Activated T-cell treated with anti-CD3 and anti-CD28 coated beads, Interleukin-2, amount 50 U/mL, for 4 hours (primary cell): ENCODE results near the gene YEATS2. TPM values are rescaled to one million over a fixed set of nuclear protein-coding genes. Genes with fewer than 3 reads are reported as not detected.
"Not testable (repeated sequence)": the region's sequence is repeated elsewhere in the genome, so short reads cannot be mapped to it uniquely, and the experiment has no call there.

ENCODE experiments used
- ATAC-seq, 2 donors: fragments of 200-7000 bp; cut with Tn5 transposase; one replicate each; pipeline ENCODE4 v1.10.0; 2021
- DNase-seq: peaks from one replicate; pipeline ENCODE4 v3.0.0-alpha.2; 2020
- H3K27me3 Mint-ChIP-seq: one replicate; pipeline ENCODE4 v1.8.0; 2021; ENCODE audit warnings: low read depth, mixed read lengths
- H3K36me3 Mint-ChIP-seq: one replicate; pipeline ENCODE4 v1.8.0; 2022; ENCODE audit warnings: mixed read lengths; ENCODE audit not compliant: insufficient read depth
- H3K4me1 Mint-ChIP-seq: one replicate; pipeline ENCODE4 v1.8.0; 2021; ENCODE audit warnings: low read depth, mixed read lengths
- H3K4me3 Mint-ChIP-seq: one replicate; pipeline ENCODE4 v1.8.0; 2021; ENCODE audit warnings: mild to moderate bottlenecking, moderate library complexity, mixed read lengths
- H3K9me3 Mint-ChIP-seq: one replicate; pipeline ENCODE4 v1.8.0; 2021; ENCODE audit warnings: mixed read lengths
- total RNA-seq, 3 donors: library from RNA; stranded (reverse); gene quantifications; one replicate each; pipeline ENCODE4 v1.2.1, GENCODE V29; 2021

The YEATS2 gene
- 10 to 100 TPM; 24.7 to 28.0 (median 27.2) TPM for total RNA-seq

- peak; percentile 63 for DNase-seq
- H3K36me3 Mint-ChIP-seq = peaks cover 5% of the 10 kb centered on the region
- H3K9me3 Mint-ChIP-seq = no peaks in the 10 kb centered on the region
- no peaks in the 10 kb centered on the region for H3K27me3 Mint-ChIP-seq
- H3K4me3 Mint-ChIP-seq = peak within 1 kb of the TSS; percentile 85
- peak; percentile 89 to 92 for ATAC-seq
- H3K4me1 Mint-ChIP-seq = peaks cover 37% of the 10 kb centered on the region
These were observed at the start of gene YEATS2 for GRCh38 chr3:183697610-183698317. Gene YEATS2, plus strand, starts transcription at chr3:183697797. Its CDS starts 17,366 bp downstream, at chr3:183715163.

DNA sequence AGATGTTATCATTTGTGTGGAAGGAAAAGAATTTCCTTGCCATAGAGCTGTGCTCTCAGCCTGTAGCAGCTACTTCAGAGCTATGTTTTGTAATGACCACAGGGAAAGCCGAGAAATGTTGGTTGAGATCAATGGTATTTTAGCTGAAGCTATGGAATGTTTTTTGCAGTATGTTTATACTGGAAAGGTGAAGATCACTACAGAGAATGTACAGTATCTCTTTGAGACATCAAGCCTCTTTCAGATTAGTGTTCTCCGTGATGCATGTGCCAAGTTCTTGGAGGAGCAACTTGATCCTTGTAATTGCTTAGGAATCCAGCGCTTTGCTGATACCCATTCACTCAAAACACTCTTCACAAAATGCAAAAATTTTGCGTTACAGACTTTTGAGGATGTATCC lies 47.0 kb upstream of the YEATS2 start:
- peaks cover 56% of the 10 kb centered on the region for H3K36me3 Mint-ChIP-seq
- DNase-seq = no peak

DNA sequence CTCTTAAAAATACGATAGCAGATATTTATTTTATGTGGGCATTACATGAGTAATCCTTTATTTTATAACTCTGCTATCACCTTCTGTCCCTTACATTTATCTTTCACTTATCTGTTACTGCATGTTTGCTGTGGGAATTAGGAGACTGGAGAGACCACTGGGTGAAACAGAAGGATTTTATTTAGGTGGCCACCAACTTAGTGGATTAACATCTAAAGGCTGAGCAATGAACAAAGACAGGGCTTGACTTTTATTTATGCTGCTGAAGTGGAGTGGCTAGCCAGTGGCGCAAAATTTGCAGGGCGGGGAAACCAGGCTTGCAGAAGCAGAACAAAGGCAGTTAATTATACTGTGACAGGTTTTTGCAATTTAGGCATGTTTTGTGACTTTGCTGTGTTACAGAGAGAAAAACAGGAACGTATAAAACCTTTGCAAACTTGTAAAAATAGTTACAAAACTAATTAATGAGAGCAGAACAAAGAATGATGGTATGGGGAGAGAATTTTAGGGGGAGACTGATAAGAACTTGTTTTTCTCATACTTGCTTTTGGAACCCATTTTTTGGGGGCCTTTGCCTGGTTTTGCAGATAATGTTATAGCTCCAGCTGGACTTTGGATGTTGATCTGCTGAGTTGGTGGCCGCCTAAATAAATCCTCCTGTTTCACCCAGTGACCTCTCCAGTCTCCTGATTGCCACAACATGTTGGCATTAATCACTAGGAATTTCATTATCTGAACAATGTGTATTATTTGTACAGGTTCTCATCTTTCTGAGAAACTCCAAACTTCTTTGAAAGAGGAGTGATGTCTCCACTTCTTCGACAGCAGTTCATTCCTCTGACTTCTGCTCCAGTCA lies 44.2 kb upstream of the YEATS2 start:
- Mint-ChIP-seq H3K27me3 (no peaks in the 10 kb centered on the region), H3K9me3 (peaks cover 32% of the 10 kb centered on the region), H3K4me1 (peaks cover 9% of the 10 kb centered on the region), H3K36me3 (peaks cover 56% of the 10 kb centered on the region), H3K4me3 (no peak overlapping the region)
- ATAC-seq = no peak
- no peak for DNase-seq

More for the DNA sequence above, 47.0 kb upstream of the YEATS2 start:
- no peak overlapping the region for H3K4me3 Mint-ChIP-seq
- no peak for ATAC-seq
- no peaks in the 10 kb centered on the region for H3K27me3 Mint-ChIP-seq
- no peaks in the 10 kb centered on the region for H3K4me1 Mint-ChIP-seq
- peaks cover 25% of the 10 kb centered on the region for H3K9me3 Mint-ChIP-seq

- Mint-ChIP-seq H3K27me3 (no peaks in the 10 kb centered on the region), H3K9me3 (peaks cover 32% of the 10 kb centered on the region), H3K4me3 (no peak overlapping the region), H3K4me1 (peaks cover 13% of the 10 kb centered on the region), H3K36me3 (peaks cover 58% of the 10 kb centered on the region)
- DNase-seq = no peak
- ATAC-seq = no peak
These were observed 42.9 kb upstream of the YEATS2 start for GRCh38 chr3:183654727-183655126.

- Mint-ChIP-seq H3K4me3 (no peak overlapping the region), H3K9me3 (no peaks in the 10 kb centered on the region), H3K4me1 (peaks cover 18% of the 10 kb centered on the region), H3K36me3 (peaks cover 33% of the 10 kb centered on the region), H3K27me3 (no peaks in the 10 kb centered on the region)
- ATAC-seq (no peak), DNase-seq (no peak)
These were observed 35.5 kb upstream of the YEATS2 start for GRCh38 chr3:183662099-183662498.

- ATAC-seq = no peak
- Mint-ChIP-seq H3K27me3 (no peaks in the 10 kb centered on the region), H3K4me3 (no peak overlapping the region), H3K4me1 (peaks cover 10% of the 10 kb centered on the region), H3K36me3 (peaks cover 29% of the 10 kb centered on the region), H3K9me3 (no peaks in the 10 kb centered on the region)
- no peak for DNase-seq
These were observed 32.6 kb upstream of the YEATS2 start for GRCh38 chr3:183664913-183665381.

DNA sequence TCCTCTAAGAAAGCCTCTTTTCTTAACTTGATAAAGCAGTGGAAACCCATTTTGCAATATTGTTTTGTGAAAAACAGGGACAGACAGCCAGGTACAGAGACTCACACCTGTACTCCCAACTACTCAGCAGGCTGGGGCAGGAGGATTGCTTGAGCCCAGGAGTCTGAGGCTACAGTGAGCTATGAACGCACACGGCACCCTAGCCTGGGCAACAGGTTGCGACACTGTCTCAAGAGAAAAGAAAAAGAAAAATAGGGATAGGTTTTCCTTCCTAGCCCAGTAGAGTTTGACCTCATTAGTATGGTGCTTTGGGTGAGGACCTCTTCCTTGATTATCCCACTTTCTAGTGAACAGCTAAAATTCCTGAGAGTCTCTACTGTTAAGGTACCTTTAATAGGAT lies 17.5 kb upstream of the YEATS2 start:
- Mint-ChIP-seq H3K36me3 (peaks cover 18% of the 10 kb centered on the region), H3K9me3 (no peaks in the 10 kb centered on the region), H3K4me1 (peaks cover 5% of the 10 kb centered on the region), H3K4me3 (no peak overlapping the region), H3K27me3 (no peaks in the 10 kb centered on the region)
- DNase-seq (no peak), ATAC-seq (no peak)

DNA sequence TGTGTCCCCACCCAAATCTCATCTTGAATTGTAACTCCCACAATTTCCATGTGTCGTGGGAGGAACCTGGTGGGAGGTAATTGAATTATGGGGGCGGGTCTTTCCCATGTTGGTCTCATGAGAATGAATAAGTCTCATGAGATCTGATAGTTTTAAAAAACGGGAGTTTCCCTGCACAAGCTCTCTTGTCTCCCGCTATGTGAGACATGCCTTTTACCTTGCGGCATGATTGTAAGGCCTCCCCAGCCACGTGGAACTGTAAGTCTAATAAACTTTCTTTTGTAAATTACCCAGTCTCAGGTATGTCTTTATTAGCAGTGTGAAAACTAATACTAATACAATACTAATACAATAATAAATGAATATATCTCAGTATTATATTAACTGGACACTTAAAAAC lies 9.9 kb upstream of the YEATS2 start:
- H3K9me3 Mint-ChIP-seq = no peaks in the 10 kb centered on the region
- no peaks in the 10 kb centered on the region for H3K4me1 Mint-ChIP-seq
- H3K27me3 Mint-ChIP-seq = no peaks in the 10 kb centered on the region
- no peak for ATAC-seq
- no peak for DNase-seq
- H3K36me3 Mint-ChIP-seq = peaks cover under 1% of the 10 kb centered on the region
- no peak overlapping the region for H3K4me3 Mint-ChIP-seq

- Mint-ChIP-seq H3K4me1 (no peaks in the 10 kb centered on the region), H3K27me3 (no peaks in the 10 kb centered on the region), H3K36me3 (no peaks in the 10 kb centered on the region), H3K4me3 (no peak overlapping the region), H3K9me3 (no peaks in the 10 kb centered on the region)
- no peak for ATAC-seq
- DNase-seq = no peak
These were observed 8.7 kb upstream of the YEATS2 start for GRCh38 chr3:183688874-183689273.

- H3K27me3 Mint-ChIP-seq, H3K4me1 Mint-ChIP-seq, H3K4me3 Mint-ChIP-seq, H3K9me3 Mint-ChIP-seq, DNase-seq, ATAC-seq, H3K36me3 Mint-ChIP-seq: not testable (repeated sequence)
These were observed 8.0 kb upstream of the YEATS2 start for GRCh38 chr3:183689621-183690020.

- no peak for ATAC-seq
- Mint-ChIP-seq H3K4me1 (no peaks in the 10 kb centered on the region), H3K36me3 (no peaks in the 10 kb centered on the region), H3K4me3 (no peak overlapping the region), H3K9me3 (no peaks in the 10 kb centered on the region), H3K27me3 (no peaks in the 10 kb centered on the region)
- no peak for DNase-seq
These were observed 7.1 kb upstream of the YEATS2 start for GRCh38 chr3:183690402-183690995.

- Mint-ChIP-seq H3K9me3 (no peaks in the 10 kb centered on the region), H3K4me3 (no peak overlapping the region), H3K36me3 (no peaks in the 10 kb centered on the region), H3K27me3 (no peaks in the 10 kb centered on the region), H3K4me1 (peaks cover 5% of the 10 kb centered on the region)
- no peak for ATAC-seq
- no peak for DNase-seq
These were observed 5.2 kb upstream of the YEATS2 start for GRCh38 chr3:183692436-183692835.

DNA sequence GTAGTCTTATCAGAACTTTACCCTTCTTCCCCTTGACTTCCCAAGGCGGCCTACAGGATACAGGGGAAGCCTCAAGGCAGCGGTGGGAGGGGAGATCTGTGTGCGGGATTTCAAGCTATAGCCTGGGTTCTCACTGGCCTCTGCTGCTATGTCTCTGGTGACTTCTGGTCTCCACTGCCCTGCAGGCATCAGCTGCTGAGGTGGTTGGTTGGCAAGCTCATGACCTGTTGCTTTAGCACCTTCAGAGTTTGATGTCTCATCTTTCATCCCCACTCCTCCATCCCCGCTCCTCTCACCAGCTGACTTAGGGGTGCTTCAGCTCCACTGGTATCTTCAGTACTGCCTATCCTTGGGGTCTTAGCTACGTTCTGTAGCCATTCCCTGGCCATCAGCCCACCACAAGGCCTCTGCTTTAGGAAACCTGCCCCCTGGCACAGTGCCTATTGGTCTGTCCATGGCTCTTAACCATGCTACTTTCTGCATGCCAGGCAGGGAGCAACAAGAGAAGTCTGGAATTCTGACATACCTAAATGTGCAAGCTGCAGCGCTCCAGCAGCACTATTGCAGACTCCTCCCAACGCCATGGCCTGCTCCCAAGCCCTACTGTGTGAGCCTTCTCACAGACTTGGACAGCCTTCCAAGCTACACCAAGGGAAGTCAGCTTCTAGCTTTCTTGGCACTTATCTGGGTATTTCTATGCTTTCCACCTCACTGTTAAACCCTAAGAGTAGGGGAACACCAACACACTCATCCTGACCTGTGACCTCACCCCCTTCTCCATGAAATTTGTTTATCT lies 1.8 kb upstream of the YEATS2 start:
- no peak for DNase-seq
- Mint-ChIP-seq H3K9me3 (no peaks in the 10 kb centered on the region), H3K4me3 (no peak overlapping the region), H3K27me3 (no peaks in the 10 kb centered on the region), H3K4me1 (peaks cover 29% of the 10 kb centered on the region), H3K36me3 (no peaks in the 10 kb centered on the region)
- no peak for ATAC-seq

GRCh38 chr3:183697123-183697609 lies 431 bp upstream of the YEATS2 start:
- DNase-seq = no peak
- H3K27me3 Mint-ChIP-seq = no peaks in the 10 kb centered on the region
- H3K36me3 Mint-ChIP-seq = peaks cover 5% of the 10 kb centered on the region
- peaks cover 37% of the 10 kb centered on the region for H3K4me1 Mint-ChIP-seq
- ATAC-seq = no peak
- no peaks in the 10 kb centered on the region for H3K9me3 Mint-ChIP-seq
- peak overlapping the region; percentile 85 for H3K4me3 Mint-ChIP-seq
